Inflammatory macrophage treated with lipopolysaccharide for 1 hour (primary cell): ENCODE results near the gene PDE1C.

Experiments
- DNase-seq, 2 donors: peaks; one replicate each; pipeline ENCODE4 v3.0.0-alpha.2; 2020 to 2022

Gene PDE1C

DNA sequence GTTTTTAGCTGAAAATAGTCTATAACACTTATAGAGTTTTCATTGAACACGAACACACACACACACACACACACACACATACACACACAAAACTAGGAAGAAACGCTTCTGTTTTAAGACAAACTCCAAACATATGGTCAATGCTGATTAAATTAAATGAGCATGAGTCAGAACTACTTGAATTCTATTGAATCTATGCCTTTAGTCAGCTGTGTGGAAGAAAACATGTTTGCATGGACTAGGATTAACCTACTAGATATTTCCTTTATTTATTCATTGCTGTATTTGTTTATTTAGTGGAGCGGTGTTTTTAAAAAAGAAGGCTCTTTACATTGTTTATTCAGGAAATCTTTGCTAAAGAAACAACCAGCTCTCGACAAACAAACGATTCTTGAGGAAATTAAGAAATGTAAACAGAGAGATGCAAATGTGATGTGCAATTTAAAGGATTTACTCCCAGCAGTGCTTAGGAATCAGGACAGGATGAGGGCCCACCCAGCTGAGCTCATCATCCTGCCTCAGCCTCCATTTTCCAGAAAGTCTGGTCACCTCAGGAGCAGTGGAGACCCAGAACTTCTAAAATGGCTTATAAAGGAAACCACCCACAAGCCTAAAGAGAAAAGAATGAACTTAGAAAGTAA is 83.2 kb downstream of the PDE1C start:
- no peak for DNase-seq

DNA sequence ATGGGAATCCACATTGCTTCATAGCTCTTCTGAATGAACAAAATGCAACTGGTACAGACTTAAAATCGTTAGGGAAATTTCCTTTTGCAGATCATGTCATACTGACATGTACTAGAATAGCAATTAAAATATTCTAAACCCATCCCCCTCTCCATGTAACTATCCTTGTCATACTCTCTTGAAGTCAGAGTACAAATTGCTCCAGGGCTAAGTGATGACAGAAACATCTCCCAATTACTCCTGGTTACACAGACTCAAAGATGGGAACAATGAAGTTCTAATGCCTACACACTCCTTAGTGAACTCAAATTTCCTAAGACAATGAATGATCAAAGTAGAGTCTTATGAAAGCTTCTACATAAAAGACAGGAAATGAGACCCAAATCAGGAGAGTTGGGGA is 87.2 kb downstream of the PDE1C start:
- no peak for DNase-seq

DNA sequence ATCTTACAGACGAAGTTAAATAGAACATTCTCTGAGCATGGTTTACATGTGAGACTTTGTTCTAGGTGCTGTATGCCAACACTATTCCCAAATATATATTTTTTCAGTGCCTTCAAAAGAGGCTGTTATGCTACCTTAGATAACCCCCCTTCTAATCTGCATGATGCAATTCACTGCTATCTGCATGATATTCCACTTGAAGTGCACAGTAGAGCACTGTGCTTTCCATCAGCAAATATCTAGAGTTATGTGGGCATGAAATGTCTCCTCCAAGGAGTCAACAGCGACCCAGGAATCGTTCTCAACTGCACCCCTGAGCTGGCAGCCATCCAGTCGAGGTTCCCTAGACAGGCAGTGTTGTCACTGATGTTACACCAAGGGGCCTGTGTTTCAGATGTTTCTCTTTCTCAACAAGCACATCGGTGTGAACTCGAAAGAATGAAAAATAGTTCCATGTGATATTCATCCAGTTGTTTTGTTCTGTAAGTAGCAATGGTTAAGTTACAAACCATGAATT is 88.3 kb downstream of the PDE1C start:
- DNase-seq = no peak

DNA sequence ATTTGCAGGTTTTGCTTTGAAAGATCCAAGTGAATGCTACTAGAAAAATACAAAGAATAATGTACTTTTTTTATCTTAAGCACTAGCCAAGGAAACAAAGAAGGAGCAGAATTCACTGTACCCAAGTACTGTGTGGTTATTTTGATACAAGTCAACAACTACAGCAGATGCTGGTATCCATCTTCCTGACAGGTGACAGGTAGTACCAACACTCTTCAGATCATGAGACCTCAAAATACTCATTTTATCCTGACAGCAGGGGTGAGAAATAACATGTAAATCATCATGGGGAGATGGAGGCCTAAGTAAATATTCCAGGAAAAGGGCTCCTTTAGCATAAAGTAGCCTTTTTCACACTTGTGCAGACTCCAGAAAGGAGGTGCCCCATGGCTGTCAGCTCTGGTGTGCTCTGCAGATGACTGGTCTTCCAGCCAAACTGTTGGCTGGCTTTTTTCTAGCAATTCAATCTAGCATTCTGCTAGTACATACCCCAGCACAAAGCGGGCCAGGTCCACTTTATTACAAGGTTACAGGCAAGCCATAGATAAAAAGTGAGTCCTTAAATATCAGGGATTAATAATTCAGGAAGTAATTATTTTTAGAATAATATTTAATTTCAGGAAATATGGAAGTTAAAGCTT is 90.4 kb downstream of the PDE1C start:
- DNase-seq = no peak

DNA sequence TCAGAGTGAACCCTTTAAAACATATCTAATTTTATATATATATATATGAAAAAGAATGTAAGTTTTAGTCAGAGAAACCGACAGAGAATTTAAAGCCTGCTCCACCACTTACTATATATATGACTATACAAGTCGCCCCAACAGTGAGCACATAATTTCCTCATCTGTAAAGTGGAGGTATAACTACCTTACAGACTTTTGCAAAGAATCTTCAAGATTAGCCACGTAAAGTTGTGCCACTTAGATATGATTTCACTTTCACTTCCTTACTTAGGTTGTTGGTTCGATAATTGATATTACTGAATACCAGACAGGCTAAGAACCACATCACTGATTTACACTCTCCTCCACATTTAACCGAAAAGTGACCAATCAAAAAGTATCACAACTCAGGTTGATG is 94.7 kb downstream of the PDE1C start:
- no peak for DNase-seq

DNA sequence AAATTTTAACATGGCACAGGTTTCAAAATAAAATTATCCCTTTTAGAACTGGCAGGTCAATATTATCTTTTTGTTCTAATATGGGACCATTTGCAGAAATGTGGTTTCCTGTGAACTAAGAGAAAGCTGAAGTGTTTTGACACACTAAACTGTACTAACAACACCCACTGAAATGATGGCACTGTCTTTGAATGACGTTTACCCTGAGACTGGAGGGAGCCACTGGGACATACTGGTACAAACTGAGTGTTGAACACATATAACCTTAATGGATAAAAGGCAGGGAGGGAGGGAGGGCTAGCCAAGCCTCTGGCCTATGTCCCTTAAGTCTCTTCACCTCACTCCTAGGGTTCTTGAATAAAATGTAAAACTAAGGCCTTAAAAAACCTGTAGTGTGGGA is 95.9 kb downstream of the PDE1C start:
- DNase-seq = no peak

DNA sequence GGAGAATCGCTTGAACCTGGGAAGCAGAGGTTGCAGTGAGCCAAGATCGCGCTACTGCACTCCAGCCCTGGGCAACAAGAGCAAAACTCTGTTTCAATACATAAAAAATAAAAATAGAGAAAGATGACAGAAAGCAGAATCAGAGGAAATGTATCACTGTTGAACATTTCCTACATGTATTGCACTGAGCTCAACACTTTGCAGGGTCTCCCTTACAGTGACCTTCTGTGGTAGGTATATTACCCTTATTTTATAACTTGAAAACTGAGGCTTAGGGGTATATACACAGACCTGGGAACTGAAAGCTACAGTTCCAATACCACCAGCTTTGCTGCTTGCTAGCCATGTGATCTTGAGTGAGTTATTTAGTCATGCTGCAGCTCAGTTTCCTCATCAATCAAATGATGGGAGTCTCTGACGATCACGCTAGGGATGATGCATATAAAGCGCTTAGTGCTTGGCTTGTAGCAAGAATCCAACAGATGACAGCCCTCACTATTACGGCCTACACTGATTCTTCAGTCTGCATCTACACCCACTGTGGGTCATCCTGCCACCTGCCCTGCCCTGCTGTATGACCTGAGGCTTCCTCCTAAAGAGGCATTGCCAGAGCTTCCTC is 99.0 kb downstream of the PDE1C start:
- no peak for DNase-seq

DNA sequence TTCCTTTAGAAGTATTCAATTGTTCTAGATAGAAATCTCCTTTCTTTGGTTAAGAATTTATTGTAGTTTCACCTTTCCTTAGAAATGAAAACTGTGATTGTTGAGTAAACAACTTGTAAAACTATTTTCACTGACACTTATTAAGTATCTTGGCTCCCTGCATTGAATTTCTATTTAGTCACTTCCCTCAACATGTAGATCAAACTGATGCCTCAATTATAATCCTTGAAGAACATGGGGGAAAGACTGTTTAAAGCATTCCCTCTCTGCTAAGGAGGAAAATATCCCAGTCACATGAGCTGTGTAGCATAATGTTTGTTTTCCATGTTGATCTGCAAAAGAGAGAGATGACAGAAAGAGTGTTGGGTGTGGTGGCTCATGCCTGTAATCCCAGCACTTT is 99.7 kb downstream of the PDE1C start:
- DNase-seq = no peak

DNA sequence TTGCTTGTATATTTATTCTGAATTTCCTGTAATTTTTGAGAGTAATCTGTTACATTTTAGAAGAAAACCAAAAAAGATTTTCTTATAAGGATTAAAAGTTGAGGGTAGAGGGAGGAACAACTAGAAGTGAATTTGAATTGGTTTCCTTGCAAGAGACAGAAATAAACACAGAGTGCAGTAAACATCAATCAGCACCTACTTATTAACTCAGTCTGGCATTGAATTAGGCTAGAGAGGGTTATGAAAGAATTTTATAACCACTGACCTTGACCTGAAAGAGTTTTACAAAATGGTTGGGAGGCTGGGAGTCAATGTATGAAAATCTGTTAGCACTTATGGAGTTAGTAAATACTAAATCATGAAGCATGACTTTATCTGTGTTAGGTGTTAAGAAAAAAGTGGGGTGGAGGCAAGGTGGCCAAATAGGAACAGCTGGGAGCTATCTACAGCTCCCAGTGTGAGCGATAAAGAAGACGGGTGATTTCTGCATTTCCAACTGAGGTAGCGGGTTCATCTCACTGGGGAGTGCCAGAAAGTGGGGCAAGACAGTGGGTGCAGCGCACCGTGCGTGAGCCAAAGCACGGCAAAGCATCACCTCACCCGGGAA is 106.5 kb downstream of the PDE1C start:
- no peak for DNase-seq

DNA sequence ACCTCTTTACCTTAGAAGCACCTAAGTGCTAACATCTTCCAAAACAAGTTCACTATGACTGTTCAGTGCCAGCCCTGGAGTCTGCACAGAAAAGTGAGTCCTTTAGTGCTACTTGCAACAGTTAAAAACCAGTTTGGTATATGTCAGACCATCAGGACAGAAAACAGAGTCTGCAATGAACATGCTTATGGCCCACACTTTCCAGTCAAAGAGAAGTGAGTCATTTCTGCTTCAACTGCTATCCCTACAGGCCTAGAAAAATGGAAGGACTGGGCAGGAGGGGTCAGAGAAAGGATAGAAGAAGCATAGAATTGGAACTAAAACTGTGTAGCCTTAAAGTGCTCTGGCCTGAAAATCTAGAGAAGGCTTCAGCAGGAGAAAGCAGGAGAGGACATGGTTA is 108.0 kb downstream of the PDE1C start:
- no peak for DNase-seq

DNA sequence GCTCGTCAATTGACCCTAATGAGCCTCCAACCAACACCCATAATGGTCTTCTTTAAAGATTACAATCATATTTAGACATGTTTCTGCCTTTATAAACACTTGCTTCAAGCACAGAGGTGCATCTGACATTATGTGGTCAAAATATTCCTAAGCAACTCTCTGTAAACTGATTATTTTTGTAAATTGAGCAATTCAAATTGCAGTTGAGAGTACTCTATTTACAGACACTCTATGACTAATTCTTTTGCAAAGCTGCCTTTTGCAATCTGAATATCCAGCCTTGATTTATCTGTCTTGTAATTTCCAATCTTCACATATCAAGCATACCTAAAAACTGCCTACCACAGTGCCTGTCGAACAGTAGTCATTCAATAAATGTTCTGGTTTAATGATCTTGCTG is 112.0 kb downstream of the PDE1C start:
- no peak for DNase-seq

DNA sequence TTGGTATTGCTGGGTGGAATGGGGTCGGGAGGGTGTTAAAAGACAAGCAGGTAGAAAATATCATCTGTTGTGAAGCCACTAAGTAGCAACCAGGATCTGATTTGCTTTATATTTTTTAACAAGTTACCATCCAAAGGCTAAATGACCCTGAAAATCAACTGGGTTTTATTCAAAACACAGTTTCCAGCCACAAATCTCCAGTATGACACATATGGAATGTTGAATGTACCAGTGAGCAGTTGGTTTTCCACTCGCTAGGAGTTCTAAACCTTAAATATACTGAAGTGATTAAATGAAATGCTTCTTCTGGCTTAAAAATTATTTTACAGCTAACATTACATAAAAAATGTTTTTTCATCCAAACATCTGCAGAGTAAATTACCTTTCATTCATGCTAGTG is 112.5 kb downstream of the PDE1C start:
- DNase-seq = no peak

DNA sequence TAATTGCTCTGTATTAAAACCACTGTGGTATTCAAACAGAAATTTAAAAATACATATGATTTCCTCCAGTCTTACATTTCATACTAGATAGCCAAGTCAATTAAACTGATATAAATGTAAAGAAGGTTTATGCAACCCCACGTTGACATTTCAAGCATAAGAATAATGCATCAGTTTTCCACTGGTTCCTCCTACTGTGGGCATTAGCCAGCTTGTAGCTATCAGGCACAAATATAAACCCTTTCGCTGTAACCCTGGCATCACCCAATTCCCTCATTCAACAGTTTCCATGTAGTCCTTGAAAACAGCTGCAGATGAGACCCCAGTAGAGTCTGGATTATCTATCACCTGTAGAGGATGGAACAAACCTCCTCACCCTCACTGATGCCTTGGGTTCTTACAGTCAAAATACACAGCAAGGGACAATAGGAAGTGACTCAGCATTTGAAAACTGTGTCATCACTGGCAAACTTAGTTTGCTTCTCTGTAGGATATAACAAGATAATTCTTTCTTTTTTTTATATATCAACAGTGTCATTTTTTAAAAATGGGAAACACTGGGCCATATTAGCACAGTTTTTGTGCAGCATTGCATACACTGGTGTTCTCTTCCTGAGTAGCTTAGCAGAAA is 113.0 kb downstream of the PDE1C start:
- no peak for DNase-seq

DNA sequence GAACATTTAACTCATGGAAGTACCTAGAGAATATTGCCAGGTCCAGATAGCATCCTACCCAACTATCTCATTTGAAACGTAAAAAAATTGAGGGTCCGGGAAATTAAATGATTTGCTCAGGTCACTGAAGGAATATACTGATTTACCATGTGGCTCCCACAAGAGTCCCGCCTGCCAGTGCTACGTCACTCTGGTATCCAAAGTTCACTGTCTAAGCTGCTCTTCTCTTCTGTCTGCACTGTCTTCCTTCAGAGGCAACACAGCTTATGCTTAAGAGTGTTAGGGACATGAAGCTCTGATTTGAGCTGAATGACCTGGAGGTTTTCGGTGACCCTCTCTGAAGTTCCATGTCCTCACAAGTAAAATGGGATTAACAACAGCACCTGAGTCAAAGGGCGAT is 114.6 kb downstream of the PDE1C start:
- DNase-seq = no peak

DNA sequence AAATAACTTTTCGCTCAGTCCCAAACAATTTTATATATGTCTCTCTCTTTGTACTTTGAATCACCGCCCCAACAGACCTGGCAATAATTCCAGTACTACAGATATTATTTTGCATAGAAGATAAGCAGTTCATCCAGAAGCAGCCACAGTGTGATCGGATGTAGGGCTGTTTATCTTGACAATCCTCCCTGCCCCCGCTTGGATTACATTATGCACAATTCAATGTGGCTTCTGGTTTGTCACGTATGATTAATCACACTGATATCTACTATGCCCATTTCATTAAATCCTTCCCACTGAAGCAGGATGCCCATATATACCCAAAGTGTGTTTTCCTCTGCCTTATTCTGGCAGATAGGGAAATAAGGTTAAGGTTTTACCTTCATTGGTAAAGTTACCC is 115.2 kb downstream of the PDE1C start:
- no peak for DNase-seq

DNA sequence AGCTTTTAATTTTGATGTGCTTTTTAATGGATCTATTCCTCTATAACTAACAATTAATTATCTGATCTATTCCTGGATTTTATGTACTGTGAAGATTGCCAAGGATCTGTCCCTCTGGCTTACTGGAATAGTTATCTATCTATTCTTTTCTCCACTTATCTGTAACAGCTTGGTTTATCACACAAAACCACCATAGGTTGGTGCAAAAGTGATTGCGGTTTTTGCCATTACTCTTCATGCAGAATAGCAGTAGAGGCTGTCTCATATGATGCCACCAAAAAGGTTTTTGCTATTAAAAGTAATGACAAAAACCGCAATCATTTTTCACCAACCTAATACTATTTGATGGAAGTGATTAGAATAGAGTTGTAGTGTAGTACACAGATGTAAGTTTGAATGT is 115.7 kb downstream of the PDE1C start:
- DNase-seq = no peak

DNA sequence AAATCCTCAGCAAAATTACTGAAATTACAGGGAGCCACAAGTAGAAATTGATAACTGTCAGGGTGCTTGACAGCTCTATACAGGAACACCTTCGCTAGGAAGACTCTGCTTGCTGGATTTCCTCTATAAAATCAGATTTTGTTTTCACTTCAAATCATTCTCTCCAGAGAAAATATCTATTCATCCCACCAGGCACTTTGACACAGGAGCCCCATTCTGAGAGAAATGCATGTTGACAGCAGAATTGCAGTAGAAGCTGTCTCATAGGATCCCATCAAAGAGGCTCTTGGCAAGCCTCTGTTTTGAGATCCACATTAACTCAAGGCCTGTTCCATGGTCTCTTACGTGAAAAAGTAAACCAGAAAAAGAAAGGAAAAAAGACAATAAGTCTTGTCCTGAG is 116.8 kb downstream of the PDE1C start:
- DNase-seq = no peak

DNA sequence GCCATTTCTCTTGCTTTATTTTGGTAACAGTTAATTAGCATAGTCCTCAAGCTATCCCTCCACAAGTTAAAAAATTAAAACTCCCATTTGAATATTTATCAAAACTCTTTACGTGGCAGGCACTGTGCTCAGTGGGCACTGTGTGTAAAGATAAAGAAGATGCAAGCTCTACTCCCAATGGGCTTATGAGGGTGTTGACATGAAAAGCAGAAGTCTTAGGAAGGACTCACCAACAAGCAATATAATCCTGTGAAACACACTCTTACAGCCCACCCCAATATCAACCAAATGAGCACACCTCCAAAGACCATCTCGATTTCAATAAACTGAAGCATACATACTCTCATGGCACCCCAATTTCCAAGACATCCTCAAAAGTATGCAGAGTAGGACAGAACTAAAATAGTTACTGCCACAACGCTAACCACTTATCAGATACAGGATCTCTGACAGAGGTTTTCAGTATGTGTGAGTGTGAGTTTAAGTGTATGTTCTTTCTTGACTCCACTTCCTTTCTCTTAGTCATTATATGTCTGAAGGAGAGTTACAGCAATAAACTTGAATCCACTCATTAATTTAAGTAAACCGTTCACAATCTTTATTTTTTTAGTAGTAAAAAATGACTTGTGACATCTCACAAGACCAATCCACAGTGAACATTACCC is 120.0 kb downstream of the PDE1C start:
- no peak for DNase-seq

DNA sequence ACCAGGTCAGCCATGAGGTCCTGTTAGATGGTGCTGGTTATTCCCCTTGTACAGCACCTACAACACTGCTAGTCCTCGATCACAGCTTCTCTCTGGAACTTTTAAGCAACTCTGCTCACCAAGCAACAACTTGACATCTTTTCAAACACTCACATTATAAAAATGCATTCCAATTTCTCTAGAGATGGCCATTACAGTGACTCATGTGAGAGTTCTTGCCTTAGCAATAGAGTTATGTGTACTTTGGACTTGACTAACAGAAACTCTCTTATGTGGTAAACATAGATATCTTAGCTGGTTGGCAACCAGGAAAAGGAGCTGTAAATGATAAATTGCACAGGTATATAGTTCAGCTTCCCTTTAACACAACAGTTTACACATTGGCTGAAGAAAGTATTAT is 122.2 kb downstream of the PDE1C start:
- DNase-seq = no peak

DNA sequence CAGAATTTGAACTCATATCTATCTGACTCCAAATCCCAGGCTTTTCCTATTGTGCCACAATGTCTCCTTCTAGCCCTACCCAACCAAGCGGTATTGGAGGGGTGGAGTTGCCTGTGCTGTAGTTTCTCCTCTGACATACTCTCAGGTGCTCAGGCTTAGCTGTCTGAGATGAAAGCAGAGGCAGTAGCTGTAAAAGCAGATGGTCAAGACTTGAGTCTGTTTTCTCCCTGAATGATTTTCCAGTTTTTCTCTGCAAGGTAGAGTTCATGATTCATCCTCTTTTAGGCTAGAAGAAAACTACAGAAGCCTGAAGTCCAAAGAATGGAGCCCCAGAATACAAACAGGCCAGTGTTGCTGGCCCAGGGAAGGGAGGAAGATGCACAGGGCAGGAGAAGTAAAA is 130.0 kb downstream of the PDE1C start:
- DNase-seq = no peak

DNA sequence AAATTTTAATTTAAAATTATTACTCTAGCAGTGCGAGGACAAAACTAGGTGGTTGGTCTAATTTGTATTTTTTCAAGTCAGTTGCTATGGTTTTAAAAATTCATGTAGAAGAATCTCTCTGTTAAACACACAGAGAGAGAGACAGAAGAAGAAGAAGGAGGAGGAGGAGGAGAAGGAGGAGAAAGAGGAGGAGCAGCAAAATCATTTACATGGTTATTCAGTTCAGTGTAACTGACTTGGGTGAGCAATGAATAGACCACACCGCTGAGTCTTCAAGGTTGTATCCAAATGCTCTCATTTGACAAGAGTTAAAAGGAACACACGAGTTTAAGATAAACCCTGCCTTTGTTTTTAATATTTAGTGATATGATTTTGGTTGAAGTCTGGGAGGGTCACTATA is 131.1 kb downstream of the PDE1C start:
- no peak for DNase-seq

DNA sequence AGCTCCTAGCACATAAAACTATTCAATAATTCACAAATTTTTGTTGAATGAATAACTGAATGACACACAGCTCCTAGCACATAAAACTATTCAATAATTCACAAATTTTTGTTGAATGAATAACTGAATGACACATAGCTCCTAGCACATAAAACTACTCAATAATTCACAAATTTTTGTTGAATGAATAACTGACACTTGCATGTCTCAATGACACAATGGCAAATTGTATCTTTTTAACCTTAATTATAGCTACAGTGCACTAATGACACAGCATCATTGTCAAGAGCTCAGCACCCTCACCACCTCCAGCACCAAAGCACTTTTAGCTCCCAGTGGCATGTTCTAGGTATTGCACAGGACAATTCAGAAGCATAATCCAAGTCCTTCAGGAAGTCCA is 131.6 kb downstream of the PDE1C start:
- no peak for DNase-seq

DNA sequence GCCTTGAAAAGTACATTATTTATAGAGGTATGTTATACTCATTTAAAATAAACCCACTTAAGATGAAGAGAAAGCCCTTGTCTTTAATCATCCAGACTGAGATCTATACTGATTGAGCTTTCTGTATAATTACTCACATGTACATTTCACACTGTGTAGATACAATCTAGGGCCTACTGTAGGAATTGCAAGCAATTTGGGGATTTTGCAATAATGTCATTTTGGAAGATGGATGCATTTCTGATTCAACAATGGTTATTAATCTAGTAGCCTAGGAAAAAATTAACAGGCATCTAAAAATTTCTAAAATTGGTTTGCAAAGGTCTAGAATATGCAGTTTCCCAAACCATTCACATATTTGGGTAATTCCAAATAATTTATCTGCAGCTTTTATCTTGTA is 132.2 kb downstream of the PDE1C start:
- no peak for DNase-seq
